SKM-1 (cell line): ENCODE data around the gene C10orf95.

Source experiments
- DNase-seq: peaks from one replicate; lab custom pipeline; 2025; ENCODE audit not compliant: unreplicated experiment; lab: John Stamatoyannopoulos, UW

Gene C10orf95

GRCh38 chr10:102435529-102436233 is 15.7 kb downstream of the C10orf95 start:
- DNase-seq: peak; percentile 7

DNA sequence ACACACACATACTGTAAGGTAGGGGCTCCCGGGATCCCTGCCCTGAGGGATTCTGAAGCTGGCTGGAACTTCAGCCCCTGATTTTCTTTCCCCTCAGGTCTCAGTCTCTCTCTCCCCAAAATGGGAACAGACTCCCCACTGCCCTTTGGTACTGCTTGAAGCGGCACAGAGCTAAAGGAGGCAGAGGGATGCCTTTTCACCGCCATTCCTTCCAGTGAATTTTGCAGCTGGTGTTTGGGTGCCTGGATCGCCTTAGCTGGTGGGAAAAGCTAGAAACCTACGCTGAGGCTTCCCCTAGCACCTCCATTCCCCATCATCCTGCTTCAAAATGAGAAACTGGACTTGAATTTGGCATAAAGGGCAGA is 16.2 kb downstream of the C10orf95 start:
- no peak for DNase-seq

DNA sequence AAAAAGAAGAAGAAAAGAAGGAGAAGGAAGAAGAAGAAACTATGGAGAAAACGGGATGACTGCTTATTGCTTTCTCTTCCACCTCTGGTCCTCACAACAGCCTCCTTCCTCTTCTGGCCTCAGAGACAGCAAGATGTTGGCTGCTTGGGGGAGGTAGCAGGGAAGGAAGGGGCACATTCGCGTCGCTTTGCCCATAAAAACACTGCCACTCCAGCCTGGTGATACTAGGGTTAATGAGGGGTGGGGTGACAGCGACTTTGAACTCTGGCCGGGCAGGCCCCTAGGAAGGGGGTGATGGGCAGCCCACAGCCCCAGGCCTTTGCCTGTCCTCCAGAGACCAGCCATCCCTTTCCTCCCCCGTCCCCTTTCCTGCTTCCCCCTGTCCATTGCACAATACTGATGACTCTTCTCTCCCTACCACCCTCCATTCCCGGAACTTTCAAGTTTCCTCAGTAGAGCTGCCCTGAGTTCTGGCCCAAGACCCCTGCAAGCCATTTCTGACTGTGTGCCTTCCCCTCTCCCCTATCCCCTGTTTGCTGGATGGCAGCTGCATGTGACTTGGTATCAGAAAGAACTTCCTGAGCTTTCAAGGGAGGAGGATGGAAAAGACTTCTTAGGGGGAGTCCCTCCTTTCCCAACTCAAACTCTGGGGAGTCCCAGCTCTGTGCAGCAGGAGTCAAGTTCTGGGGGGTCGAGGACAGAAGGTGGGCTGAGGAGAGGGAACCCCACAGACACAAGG is 16.8 kb downstream of the C10orf95 start:
- peak; percentile 17 for DNase-seq

DNA sequence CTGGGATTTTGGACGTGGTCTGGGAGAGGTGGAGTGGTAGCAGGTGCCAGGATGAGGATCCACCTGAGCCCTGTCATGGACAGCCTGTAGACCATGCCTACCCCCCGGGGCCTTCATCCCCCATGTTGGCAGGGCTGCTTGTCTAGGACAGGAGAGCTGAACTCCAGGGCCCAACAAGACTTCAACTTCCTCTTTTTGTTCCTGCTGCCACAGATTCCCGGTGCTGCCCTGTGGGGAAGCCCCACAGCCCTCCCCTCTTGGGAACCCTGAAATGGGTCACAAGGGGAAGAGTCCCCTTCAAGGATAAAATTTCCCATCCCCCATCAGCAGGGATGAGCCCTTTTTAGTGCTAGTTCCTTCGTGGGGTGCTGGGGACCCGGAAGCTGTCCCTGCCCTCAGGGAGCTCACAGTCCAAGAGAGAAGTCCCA is 17.7 kb downstream of the C10orf95 start:
- DNase-seq: peak; percentile 28

DNA sequence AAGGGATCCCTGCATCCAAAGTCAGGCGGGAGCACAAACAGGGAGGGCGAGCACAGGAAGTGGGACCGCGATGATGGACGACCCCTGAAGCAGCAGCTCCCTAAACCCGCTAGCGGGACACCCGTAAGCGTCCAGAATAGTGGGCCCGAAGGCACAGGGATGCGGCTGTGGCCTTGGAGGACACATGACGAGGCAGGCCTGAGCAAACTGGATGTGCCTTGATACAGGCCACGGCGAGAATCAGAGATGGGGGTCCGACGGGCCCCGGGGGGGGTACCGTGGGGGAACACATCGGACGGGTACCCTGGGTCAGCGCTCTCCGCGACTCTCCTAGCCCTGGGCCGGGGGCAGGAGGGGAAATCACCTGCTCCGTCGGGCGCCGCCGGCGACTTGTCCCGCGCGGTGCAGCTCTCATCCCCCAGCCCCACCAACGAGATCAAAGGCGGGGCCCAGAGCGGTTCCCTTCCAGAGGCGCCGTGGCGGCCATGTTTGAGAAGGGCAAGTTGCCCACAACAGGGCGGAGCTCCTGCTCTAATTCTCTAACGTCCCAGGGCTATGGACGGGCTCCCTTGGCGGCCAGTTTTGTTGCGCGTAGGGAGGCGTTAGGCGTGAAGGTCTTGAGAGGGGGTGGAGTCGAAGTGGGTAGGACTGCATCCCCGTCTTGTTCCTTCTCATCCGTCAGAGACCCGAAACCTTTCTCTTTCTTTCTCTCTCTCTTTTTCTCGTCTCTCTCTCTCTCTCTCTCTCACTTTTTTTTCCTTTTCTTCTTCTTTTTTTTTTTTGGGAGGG is 19.0 kb downstream of the C10orf95 start, which contains the start of gene CUEDC2:
TSS of gene CUEDC2 (minus strand) at position 413 of the 789 bp plus-strand sequence. CDS start 7,386 bp downstream, outside the sequence.
- peak; percentile 95 for DNase-seq

DNA sequence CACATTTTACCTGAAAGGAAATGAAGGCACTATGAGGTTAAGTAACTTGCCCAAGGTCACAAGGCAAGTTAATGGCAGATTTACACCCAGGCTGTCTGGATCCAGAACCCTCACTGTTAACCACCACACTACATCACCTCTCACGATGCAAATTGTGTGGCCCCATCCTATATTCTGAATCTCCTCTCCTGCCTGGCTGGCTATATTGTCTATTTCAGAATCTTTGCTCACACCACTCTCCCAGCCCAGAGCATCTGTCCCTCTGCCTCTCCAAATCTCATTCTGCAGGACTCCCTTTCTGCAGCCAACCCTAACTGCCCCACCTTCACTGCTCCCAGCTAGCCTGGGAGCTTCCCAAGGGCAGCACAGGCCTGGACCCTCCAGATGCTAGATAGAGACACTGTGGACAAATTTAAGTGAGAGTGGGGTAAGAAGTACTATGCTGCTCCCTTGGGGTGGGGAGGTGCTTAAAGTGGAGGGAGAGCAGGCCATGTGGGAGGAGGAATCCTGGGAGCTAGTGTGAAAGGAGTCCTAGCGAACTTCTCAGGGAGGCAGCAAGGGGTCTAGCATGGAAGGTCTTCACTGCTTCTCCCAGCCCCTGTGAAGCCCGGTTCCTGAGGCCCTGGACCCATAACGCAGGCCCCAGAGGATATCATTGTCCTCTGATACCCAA is 19.8 kb downstream of the C10orf95 start:
- DNase-seq: no peak

GRCh38 chr10:102429468-102429867 is 21.9 kb downstream of the C10orf95 start:
- no peak for DNase-seq

GRCh38 chr10:102426803-102427287 is 24.5 kb downstream of the C10orf95 start:
- DNase-seq: no peak

GRCh38 chr10:102425444-102425843 is 25.9 kb downstream of the C10orf95 start:
- no peak for DNase-seq

DNA sequence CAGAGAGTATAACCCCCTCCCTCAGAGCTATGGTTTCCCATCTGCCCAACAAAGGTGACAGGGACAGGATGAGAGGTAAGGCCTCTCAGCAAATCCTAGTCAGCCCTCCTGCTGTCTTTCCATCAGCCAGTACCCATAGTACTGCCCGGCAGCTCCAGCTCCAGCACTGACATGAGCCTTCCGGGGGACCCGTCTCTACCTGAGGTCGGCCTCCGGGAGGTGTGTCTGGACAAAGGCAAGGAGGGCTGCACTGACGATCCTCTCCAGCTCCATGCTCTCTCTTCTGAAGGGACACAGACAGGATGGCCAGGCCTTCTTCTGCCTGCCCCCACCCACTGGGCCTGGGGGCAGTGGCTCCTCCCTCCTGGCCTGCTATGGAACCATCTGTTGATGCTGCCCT is 26.4 kb downstream of the C10orf95 start:
- no peak for DNase-seq

DNA sequence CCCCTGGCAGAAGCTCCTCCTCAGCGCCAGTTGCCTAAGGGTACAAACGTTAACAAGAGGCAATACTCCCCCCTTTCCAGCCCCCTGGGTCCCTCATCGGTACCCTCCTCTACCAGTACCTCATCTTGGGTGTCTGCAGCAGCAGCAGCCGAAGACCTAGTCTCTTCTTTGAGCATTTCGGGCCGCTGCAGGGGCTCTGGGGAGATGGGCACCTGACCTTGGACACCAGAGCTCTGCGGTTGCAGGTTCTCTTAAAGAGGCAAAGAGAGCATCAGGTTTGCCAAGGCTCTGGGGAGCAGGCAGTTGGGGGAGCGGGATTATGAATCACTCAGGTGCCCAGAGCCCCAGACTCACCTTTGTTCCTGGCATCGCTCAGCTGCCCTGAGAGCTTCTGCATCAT is 27.2 kb downstream of the C10orf95 start:
- DNase-seq: no peak

- DNase-seq: no peak
Observed at GRCh38 chr10:102423372-102423968, 27.9 kb downstream of the C10orf95 start.

DNA sequence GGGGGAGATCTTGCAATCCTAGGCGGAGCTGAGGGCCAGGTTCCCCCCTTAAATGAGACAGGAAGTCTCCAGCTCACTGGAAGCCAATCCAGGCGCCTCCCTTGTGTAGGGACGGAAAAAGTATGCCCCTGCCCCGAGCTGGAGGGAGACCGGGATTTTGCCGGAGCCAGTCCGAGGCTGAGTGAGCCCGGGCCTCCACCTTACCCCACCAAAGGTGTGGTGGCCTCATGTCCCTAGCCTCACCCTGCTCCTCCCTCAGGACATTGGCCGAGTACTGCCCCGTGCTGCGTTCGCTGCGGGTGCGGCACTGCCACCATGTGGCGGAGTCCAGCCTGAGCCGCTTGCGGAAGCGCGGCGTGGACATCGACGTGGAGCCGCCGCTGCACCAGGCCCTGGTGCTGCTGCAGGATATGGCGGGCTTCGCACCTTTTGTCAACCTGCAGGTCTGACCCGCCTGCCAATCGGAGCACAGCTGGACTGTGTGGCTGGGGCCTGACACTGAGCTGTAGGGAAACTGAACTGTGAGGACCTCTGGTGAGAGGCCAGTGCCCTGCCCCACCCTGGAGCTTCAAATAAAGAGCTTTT is 28.7 kb downstream of the C10orf95 start:
- DNase-seq: no peak

GRCh38 chr10:102421757-102422512 is 29.4 kb downstream of the C10orf95 start:
- no peak for DNase-seq

- no peak for DNase-seq
Observed at GRCh38 chr10:102421507-102421756, 29.9 kb downstream of the C10orf95 start.

DNA sequence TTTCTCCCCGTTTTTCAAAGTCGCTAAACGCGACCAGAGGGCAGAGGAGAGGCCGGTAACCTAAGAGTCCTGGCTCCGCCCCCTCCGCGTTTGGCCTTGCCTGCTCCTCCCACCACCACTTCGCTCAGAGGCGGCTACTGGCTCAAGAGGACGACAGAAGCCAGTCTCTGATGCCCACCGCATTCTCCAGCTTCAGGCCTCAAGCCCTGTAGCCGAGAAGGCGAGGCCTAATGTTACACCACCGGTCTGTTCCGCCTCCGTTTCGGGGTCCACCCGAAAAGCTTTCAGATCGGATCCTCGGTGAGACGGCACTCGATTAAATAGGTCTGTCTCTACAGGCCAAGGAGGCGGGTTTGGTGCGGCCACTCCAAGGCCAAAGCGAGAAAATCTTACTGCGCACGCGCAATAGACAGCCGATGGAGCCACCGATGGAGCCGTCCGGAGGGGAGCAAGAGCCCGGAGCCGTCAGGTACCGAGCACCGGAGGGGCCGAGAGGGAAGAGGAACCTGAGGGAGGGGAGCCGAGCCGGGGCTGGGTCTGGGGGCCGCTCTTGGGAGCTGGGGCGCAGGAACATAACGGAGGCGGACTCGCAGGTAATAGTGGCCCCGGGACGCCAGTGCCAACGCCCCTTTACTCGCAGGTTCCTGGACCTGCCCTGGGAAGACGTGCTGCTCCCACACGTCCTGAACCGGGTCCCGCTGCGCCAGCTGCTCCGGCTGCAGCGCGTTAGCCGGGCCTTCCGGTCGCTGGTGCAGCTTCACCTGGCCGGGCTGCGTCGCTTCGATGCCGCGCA is 30.4 kb downstream of the C10orf95 start, which contains the start of gene FBXL15:
TSS of gene FBXL15 (plus strand) at position 123 of the 793 bp plus-strand sequence. CDS start at position 417, 294 bp downstream.
- DNase-seq: peak; percentile 94

- DNase-seq: no peak
Observed at GRCh38 chr10:102420181-102420713, 31.1 kb downstream of the C10orf95 start.
